HCT116 (cell line): Measurements from ENCODE around the gene CCDC87. TPM values are rescaled to one million over a fixed set of nuclear protein-coding genes. Genes with fewer than 3 reads are reported as not detected.

ENCODE experiments used
- ATAC-seq: fragments of 200-7000 bp; cut with Tn5 transposase; 2 replicates; pipeline ENCODE4 v1.9.1; 2020; ENCODE audit warnings: mild to moderate bottlenecking, moderate library complexity
- BruUV-seq: library from RNA; stranded (reverse); fragments of 400-500 nt; replicated peaks from 2 replicates; lab custom pipeline; 2021; lab: Mats Ljungman, UMichigan
- CTCF ChIA-PET: fragments of 300-600 bp; sonication (Branson Sonifier 250); formaldehyde crosslinking; loops from one replicate; lab custom pipeline; 2021; ENCODE audit warnings: antibody characterized with exemption; lab: Charles Lee
- POLR2A ChIA-PET: fragments of 300-600, 350-600 bp; sonication (Branson Sonifier 250); formaldehyde crosslinking; loops from one replicate; lab custom pipeline; 2021; ENCODE audit warnings: antibody characterized with exemption; lab: Charles Lee
- RAD21 ChIA-PET, 2 experiments: fragments of 300-600 bp; sonication (Branson Sonifier 250); formaldehyde crosslinking; loops; one replicate each; lab custom pipeline; 2023; ENCODE audit warnings: low total read pairs in 2 of 2; ENCODE audit not compliant: uncharacterized antibody in 2 of 2, unreplicated experiment in 2 of 2, low non-redundant PET in 1 of 2; lab: Charles Lee
- DNase-seq: peaks from one replicate; pipeline ENCODE4 v3.0.0-alpha.2; 2010; ENCODE audit warnings: low read depth, low spot score
- H2AFZ ChIP-seq: fragments of 200-600 bp; shearing (Covaris generic), sonication (generic); 2 replicates; pipeline ENCODE4 v1.6.1; 2017; ENCODE audit warnings: low read depth, mixed run types, mixed read lengths, antibody characterized with exemption, low read length; ENCODE audit not compliant: poor library complexity, severe bottlenecking
- H3K27ac ChIP-seq: 2 replicates; pipeline ENCODE4 v1.5.1; 2012; ENCODE audit warnings: low read depth, low read length
- H3K27me3 ChIP-seq: fragments of 200-600 bp; sonication (generic); 2 replicates; pipeline ENCODE4 v1.6.1; 2016; ENCODE audit warnings: mixed run types, low read length, mixed read lengths; ENCODE audit not compliant: insufficient read depth
- H3K36me3 ChIP-seq, 2 experiments: fragments of 200-500 bp in 1 of 2; fragments of 200-600 bp in 1 of 2; sonication (Bioruptor generic) in 1 of 2; sonication (generic) in 1 of 2; 2 replicates each; pipeline versions ENCODE4 v1.5.1 to v1.6.1; 2014 to 2016; ENCODE audit warnings: low read length in 2 of 2, inconsistent platforms in 1 of 2, mixed read lengths in 1 of 2, mixed run types in 1 of 2; ENCODE audit not compliant: insufficient read depth in 2 of 2, control insufficient read depth in 1 of 2
- H3K4me1 ChIP-seq, 2 experiments: fragments of 200-600 bp in 1 of 2; sonication (generic) in 1 of 2; 2 replicates each; pipeline versions ENCODE4 v1.5.1 to v1.6.1; 2012 to 2017; ENCODE audit warnings: low read length in 2 of 2, inconsistent platforms in 1 of 2, mild to moderate bottlenecking in 1 of 2, mixed read lengths in 1 of 2, mixed run types in 1 of 2, moderate library complexity in 1 of 2; ENCODE audit not compliant: insufficient read depth in 2 of 2, control insufficient read depth in 1 of 2
- H3K4me2 ChIP-seq: fragments of 200-600 bp; sonication (generic); 2 replicates; pipeline ENCODE4 v1.6.1; 2017; ENCODE audit warnings: mixed run types, low read length, mixed read lengths
- H3K4me3 ChIP-seq, 2 experiments: fragments of 200-600 bp in 1 of 2; sonication (generic) in 1 of 2; replicated peaks in 1 of 2; 2 replicates each; pipeline ENCODE4 v1.5.1; 2011 to 2016; ENCODE audit warnings: low read length in 2 of 2, control low read depth in 1 of 2, low read depth in 1 of 2, mild to moderate bottlenecking in 1 of 2, mixed read lengths in 1 of 2, mixed run types in 1 of 2
- H3K79me2 ChIP-seq: fragments of 200-600 bp; sonication (generic); 2 replicates; pipeline ENCODE4 v1.6.1; 2017; ENCODE audit warnings: mild to moderate bottlenecking, mixed run types, low read length, moderate library complexity, mixed read lengths; ENCODE audit not compliant: insufficient read depth
- H3K9ac ChIP-seq: fragments of 200-600 bp; sonication (generic); 2 replicates; pipeline ENCODE4 v1.6.1; 2016; ENCODE audit warnings: low read length, mixed read lengths
- H3K9me2 ChIP-seq: fragments of 200-600 bp; sonication (generic), shearing (Covaris generic); 2 replicates; pipeline ENCODE4 v1.6.1; 2017; ENCODE audit warnings: mixed run types, mild to moderate bottlenecking, moderate library complexity; ENCODE audit not compliant: insufficient read depth
- H3K9me3 ChIP-seq, 2 experiments: fragments of 200-500 bp in 1 of 2; fragments of 200-600 bp in 1 of 2; sonication (Bioruptor generic) in 1 of 2; sonication (generic) in 1 of 2; 2 replicates each; pipeline ENCODE4 v1.6.1; 2014 to 2017; ENCODE audit warnings: low read length in 2 of 2, mixed read lengths in 2 of 2, inconsistent platforms in 1 of 2, low read depth in 1 of 2, mild to moderate bottlenecking in 1 of 2, mixed run types in 1 of 2, moderate library complexity in 1 of 2; ENCODE audit not compliant: control insufficient read depth in 1 of 2, insufficient read depth in 1 of 2
- H4K20me1 ChIP-seq: fragments of 200-600 bp; sonication (generic), shearing (Covaris generic); 2 replicates; pipeline ENCODE4 v1.6.1; 2017; ENCODE audit warnings: mixed run types, mild to moderate bottlenecking, moderate library complexity; ENCODE audit not compliant: insufficient read depth
- ATF3 ChIP-seq: IDR thresholded peaks from 2 replicates; pipeline ENCODE4 v1.6.1; 2012
- CTCF ChIP-seq, 3 experiments: fragments of 200-600 bp in 1 of 3; sonication (generic) in 1 of 3; IDR thresholded peaks in 2 of 3; conservative IDR thresholded peaks in 1 of 3; 2 replicates each; pipeline ENCODE4 v1.5.1; 2012 to 2017; ENCODE audit warnings: low read depth in 2 of 3, low read length in 2 of 3, antibody characterized with exemption in 1 of 3, borderline replicate concordance in 1 of 3, control low read depth in 1 of 3, mild to moderate bottlenecking in 1 of 3, mixed read lengths in 1 of 3, mixed run types in 1 of 3, moderate library complexity in 1 of 3; ENCODE audit not compliant: insufficient read depth in 1 of 3
- EZH2 ChIP-seq: fragments of 200-600 bp; sonication (generic); IDR thresholded peaks from 2 replicates; pipeline ENCODE4 v1.6.1; 2017; ENCODE audit warnings: antibody characterized with exemption, mixed run types
- JUND ChIP-seq: IDR thresholded peaks from 2 replicates; pipeline ENCODE4 v1.6.1; 2012
- TCF7L2 ChIP-seq: IDR thresholded peaks from 2 replicates; pipeline ENCODE4 v1.7.0; 2011; ENCODE audit warnings: borderline replicate concordance, inconsistent platforms; ENCODE audit not compliant: insufficient read depth, insufficient read length; ENCODE audit errors: extremely low read depth
- ZBTB33 ChIP-seq: IDR thresholded peaks from 2 replicates; pipeline ENCODE4 v1.6.1; 2011; ENCODE audit warnings: mild to moderate bottlenecking, low read length, moderate library complexity; ENCODE audit not compliant: insufficient replicate concordance; ENCODE audit errors: extremely low read depth
- ZFX ChIP-seq: fragments of 450-650 bp; IDR thresholded peaks from 2 replicates; pipeline ENCODE4 v1.6.1; 2017
- intact Hi-C: fragments of 100-400 bp; cut with micrococcal nuclease; formaldehyde crosslinking; loops from 2 replicates; pipeline ENCODE4 v1.10.0; 2022
- total RNA-seq: library from RNA; stranded (reverse); gene quantifications from one replicate; pipeline ENCODE4 v1.2.1, GENCODE V29; 2021; ENCODE audit not compliant: unreplicated experiment
- TF ChIP-seq, protein P1 (sequence below): IDR thresholded peaks from 2 replicates; pipeline ENCODE4 v1.6.1; 2012

The CCDC87 gene
- total RNA-seq, 1 experiment from 2014 or later, result 0.39 TPM

- POLR2A ChIA-PET, result interaction anchor here (0.8 kb wide), 1 partner anchor 38 kb away, joined by 3 read pairs; the partner anchor contains the start of gene RBM4
- no TSS peak for BruUV-seq
- CTCF ChIA-PET, result no interaction called here
Measured at GRCh38 chr11:66600219-66600618, 7.4 kb upstream of the CCDC87 start.

DNA sequence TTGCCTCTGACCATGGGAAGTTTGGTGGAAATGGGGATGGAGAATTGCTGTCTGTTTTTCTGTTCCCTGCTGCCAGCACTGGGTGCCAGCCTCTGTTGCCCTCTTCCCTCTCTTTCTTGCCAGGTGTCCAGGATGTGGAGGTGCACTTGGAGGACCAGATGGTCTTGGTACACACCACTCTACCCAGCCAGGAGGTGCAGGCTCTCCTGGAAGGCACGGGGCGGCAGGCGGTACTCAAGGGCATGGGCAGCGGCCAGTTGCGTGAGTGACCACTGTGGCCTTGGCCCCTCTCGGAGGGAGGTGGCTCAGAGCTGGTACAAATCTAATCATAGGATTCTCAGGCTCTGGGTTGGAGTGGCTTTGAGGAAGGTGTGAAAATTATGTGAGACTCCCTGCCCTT is 6.1 kb upstream of the CCDC87 start:
- Histone ChIP-seq H3K36me3 (peaks cover 2 to 4% of the 10 kb centered on the region in 2 experiments; a peak in 1 of 4 replicates), H3K9me2 (no peaks in the 10 kb centered on the region), H3K79me2 (peaks cover 3% of the 10 kb centered on the region; the same call in 1 of the 2 replicates), H3K9ac (no peak overlapping the region), H3K4me2 (no peak overlapping the region), H3K27ac (no peak overlapping the region), H2AFZ (no peak overlapping the region), H3K4me3 (no peak overlapping the region), H3K27me3 (no peaks in the 10 kb centered on the region), H3K9me3 (no peaks in the 10 kb centered on the region), H4K20me1 (no peaks in the 10 kb centered on the region), H3K4me1 (no peaks in the 10 kb centered on the region)
- DNase-seq (no peak), ATAC-seq (no peak)
- CTCF ChIA-PET, result no interaction called here
- POLR2A ChIA-PET, result no interaction called here
- TF ChIP-seq ZBTB33, result no peak
- TF ChIP-seq ZFX, result no peak
- TF ChIP-seq, protein P1, sequence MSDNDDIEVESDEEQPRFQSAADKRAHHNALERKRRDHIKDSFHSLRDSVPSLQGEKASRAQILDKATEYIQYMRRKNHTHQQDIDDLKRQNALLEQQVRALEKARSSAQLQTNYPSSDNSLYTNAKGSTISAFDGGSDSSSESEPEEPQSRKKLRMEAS, result no peak
- TF ChIP-seq CTCF (IDR thresholded peaks at IDR 0.05 in 2 of 3, conservative IDR thresholded peaks at IDR 0.05 in 1 of 3; ENCODE audit: borderline replicate concordance in 1 of 3, insufficient read depth in 1 of 3, low read depth in 2 of 3, low read length in 2 of 3), result no peak
- no peak for TF ChIP-seq ATF3
- RAD21 ChIA-PET, result no interaction called here
- BruUV-seq, result no TSS peak
- intact Hi-C loops, result no loop called here

More at GRCh38 chr11:66600219-66600618, 7.4 kb upstream of the CCDC87 start:
- no peak for DNase-seq
- TF ChIP-seq EZH2, result no peak
- no peak for TF ChIP-seq JUND
- TF ChIP-seq ZBTB33, result no peak
- TF ChIP-seq TCF7L2, result no peak
- TF ChIP-seq, all 23 proteins: peak for 0
- Histone ChIP-seq H3K27me3 (no peaks in the 10 kb centered on the region), H3K9me3 (no peaks in the 10 kb centered on the region), H2AFZ (no peak overlapping the region), H3K36me3 (peaks cover 2 to 4% of the 10 kb centered on the region in 2 experiments; a peak in 1 of 4 replicates), H3K4me1 (no peaks in the 10 kb centered on the region), H3K4me2 (no peak overlapping the region), H3K4me3 (no peak overlapping the region), H3K9ac (no peak overlapping the region), H4K20me1 (no peaks in the 10 kb centered on the region), H3K27ac (no peak overlapping the region), H3K9me2 (no peaks in the 10 kb centered on the region), H3K79me2 (no peaks in the 10 kb centered on the region; the same call in 1 of the 2 replicates)
- ATAC-seq, result no peak
- RAD21 ChIA-PET, result interaction anchor here in 1 of 2 experiments (0.7 kb wide), 1 partner anchor 78 kb away, joined by 3 read pairs; no protein-coding TSS in a partner anchor
- intact Hi-C loops, result no loop called here
